Activated T-cell treated with anti-CD3 and anti-CD28 coated beads for 1 hour (primary cell): Measurements from ENCODE around the gene MROH9.

Source experiments
- DNase-seq: peaks from one replicate; pipeline ENCODE4 v3.0.0-alpha.2; 2020; ENCODE audit warnings: low read depth

Gene MROH9

GRCh38 chr1:170967042-170967910 lies 31.9 kb downstream of the MROH9 start:
- no peak for DNase-seq

GRCh38 chr1:170970256-170970655 lies 34.9 kb downstream of the MROH9 start:
- DNase-seq: no peak

- DNase-seq: no peak
Measured at GRCh38 chr1:170978371-170978910, 43.1 kb downstream of the MROH9 start.

GRCh38 chr1:170985406-170985805 lies 50.1 kb downstream of the MROH9 start:
- no peak for DNase-seq

- no peak for DNase-seq
Measured at GRCh38 chr1:170986901-170987300, 51.6 kb downstream of the MROH9 start.

- DNase-seq: no peak
Measured at GRCh38 chr1:170987424-170987823, 52.1 kb downstream of the MROH9 start.

- DNase-seq: no peak
Measured at GRCh38 chr1:170993151-170993550, 57.8 kb downstream of the MROH9 start.

- DNase-seq: no peak
Measured at GRCh38 chr1:170993717-170994116, 58.4 kb downstream of the MROH9 start.

- no peak for DNase-seq
Measured at GRCh38 chr1:171014880-171015279, 79.5 kb downstream of the MROH9 start.

GRCh38 chr1:171017426-171017825 lies 82.1 kb downstream of the MROH9 start:
- no peak for DNase-seq

- no peak for DNase-seq
Measured at GRCh38 chr1:171019971-171020370, 84.6 kb downstream of the MROH9 start.

- no peak for DNase-seq
Measured at GRCh38 chr1:171032822-171033702, 97.7 kb downstream of the MROH9 start.

GRCh38 chr1:171037626-171038025 lies 102.3 kb downstream of the MROH9 start:
- no peak for DNase-seq

- no peak for DNase-seq
Measured at GRCh38 chr1:171038284-171038683, 103.0 kb downstream of the MROH9 start.

GRCh38 chr1:171048014-171048413 lies 112.7 kb downstream of the MROH9 start:
- DNase-seq: no peak

- DNase-seq: no peak
Measured at GRCh38 chr1:171052977-171053376, 117.6 kb downstream of the MROH9 start.

- no peak for DNase-seq
Measured at GRCh38 chr1:171055966-171056643, 120.8 kb downstream of the MROH9 start.

GRCh38 chr1:171061425-171062143 lies 126.2 kb downstream of the MROH9 start:
- no peak for DNase-seq

- no peak for DNase-seq
Measured at GRCh38 chr1:171062902-171063301, 127.6 kb downstream of the MROH9 start.

- no peak for DNase-seq
Measured at GRCh38 chr1:171075041-171075440, 139.7 kb downstream of the MROH9 start.

- DNase-seq: no peak
Measured at GRCh38 chr1:171081314-171081753, 146.0 kb downstream of the MROH9 start.
